HG03097 (cell line): ENCODE measurements around the gene SCN3A.

ENCODE experiments used
- ATAC-seq: cut with Tn5 transposase; IDR thresholded peaks from one replicate; pipeline ENCODE4 v1.9.1; 2021; ENCODE audit not compliant: unreplicated experiment, low FRiP score

SCN3A gene

DNA sequence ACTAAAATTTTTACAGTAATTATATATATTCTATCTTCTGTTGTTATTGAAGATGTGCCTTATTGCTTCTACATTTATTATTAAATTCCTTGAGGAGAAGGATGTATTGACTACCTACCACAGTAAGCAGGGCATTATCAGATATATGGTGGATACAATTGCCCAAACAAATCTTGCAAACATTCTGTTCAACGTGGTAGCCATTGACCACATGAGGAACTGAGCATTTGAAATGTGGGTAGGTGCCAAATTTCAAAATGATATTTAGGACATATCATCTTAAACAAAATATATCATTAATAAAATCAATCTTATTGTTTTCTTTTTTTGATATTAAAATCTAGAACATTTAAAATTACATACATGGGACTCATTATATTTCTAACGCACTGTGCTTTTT, 11.1 kb downstream of the SCN3A start:
- ATAC-seq: no peak

DNA sequence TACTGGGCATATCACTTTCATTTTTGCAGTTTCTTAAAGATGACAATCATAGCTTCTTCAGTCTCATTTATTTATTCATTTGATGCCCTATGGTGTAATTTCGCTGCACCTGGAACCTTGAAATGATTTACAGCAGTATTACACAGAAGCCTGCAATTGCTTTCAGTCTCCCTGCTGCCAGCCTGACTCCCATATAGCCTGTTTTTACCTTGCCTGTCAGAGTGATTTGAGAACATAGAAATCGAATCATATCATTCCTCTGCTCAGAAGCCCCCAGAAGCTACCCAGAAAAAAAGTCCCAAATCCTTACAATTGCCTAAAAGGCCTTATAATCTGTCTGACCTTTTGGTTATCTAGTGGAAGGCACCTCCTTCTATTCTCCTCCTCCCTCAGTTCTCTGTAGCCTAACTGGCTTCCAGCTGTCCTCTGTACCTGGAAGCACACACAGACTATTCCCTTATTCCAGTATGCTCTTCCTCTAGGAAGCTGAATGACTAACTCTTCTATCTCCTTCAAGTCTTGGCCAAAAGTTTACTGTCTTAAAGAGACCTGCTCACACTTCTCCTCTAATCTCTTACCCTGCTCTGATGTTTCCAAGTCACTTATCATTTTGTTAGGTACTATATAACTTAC, 12.6 kb downstream of the SCN3A start:
- ATAC-seq: no peak

DNA sequence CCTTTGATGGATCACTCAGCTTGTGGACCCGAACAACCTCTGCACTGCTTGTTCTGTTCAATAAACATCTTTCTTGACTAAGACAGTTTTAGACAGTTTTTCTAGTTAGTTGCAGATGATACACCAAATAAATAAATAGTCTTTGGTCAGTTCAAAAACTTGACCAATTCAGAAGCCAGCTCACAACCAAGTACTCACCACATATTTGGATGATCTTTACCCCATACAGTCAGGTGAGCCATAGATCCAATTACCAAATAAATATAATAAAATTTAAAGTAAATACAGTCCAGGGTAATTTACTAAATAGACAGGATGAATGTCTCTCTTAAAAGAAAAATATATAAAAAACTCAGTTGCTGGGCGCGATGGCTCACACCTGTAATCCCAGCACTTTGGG, 18.2 kb downstream of the SCN3A start:
- no peak for ATAC-seq

DNA sequence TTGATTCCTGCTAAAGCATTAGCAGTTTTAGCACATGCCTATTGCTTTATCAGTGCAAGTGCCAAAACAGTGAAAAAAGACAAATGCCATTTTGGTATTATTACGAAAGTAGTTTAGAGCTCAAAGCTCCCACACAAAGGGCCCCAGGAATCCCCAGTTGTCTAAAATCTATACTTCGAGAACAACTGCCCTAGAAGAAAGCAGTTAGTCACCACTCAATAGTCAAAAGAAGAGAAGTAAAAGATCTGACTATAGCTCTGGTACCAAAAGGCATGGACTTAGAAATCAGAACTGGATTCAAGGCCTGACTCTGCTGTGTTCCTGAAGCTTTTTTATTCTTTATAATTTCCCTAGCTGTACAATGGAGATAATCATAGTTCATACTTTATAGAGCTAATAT, 21.8 kb downstream of the SCN3A start:
- no peak for ATAC-seq

DNA sequence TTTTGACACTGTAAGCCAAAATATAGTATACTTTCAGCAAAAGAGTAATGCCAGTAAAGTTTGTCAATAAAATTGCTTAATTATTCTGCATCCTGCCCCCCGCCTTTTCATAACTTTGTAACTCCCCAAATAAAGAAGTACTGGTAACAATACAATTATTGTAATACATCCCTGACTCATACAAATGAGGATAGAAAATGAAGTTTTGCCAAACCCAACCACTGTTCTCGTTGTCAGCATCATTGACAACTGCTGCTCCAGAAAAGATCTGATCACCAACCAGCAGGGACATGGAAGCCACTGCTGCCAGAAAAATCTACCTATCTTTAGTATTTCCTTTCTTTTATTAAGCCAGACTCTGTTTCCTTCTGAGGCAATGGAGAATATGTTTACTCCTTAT, 27.1 kb downstream of the SCN3A start:
- no peak for ATAC-seq

DNA sequence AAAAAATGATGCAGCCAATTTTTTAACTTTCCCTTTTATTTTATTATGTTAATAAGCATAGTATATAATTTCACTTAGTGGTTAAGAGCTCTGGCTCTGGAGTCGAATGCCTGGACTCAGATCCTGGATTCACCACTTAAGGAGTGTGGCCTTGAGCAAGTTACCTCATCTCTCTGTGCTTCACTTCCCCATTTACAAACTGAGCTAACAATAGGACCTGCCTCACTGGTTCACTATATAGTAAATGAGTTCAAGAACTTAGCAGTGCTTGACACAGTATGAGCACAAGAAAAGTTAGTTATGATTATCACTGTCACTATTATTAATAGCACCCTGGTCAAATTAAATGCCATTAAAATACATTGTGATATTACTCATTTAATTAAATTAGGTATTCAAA, 30.6 kb downstream of the SCN3A start:
- ATAC-seq: no peak

DNA sequence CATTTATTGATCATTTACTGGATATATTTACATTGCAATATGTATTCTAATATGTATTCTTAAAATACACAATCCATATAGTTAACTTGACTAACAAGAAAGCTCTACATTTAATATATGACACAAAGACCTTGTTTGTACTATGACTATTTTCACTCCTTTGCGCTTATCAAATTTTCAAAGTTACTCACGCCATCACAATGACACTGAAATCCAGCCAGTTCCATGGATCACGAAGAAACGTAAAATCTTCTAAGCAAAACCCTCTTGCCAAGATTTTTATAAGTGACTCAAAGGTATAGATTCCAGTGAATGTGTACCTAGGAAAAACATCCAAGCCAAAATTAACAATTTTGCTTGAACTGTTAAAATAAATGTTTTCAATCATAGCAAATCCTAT, 39.6 kb downstream of the SCN3A start:
- no peak for ATAC-seq

DNA sequence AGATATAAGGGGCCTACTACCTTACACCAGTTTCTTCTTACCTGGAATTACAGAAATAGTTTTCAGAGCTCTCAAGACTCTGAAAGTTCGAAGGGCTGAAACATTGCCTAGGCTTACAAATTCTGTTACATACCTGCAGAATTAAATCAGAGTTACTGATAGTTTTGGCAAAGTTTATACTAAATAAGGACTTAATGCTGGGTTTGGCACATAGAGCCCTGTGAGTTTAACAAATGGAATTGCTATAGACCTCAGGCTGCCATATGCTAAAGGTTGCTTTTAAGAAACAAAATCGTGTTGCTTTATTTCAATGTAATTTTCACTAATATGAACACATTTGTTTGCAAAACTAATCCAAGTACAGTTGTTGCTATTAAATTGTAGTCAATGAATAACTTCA, 40.1 kb downstream of the SCN3A start:
- ATAC-seq: no peak

DNA sequence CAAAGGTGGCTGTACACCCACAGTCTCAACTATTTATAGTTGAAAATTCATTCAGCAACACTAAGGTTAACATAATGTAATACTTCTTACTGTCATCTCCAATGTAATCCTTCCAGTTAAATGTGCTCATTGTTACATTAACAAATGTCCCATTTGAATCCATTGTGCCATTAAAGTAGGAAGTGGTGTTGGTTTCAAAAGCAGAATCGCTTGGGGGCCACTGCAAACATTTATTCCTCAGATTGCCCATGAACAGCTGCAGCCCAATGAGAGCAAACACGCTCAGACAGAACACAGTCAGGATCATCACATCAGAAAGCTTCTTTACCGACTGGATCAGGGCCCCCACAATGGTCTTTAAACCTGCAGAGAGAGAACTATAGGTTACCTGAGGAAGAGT, 41.4 kb downstream of the SCN3A start:
- no peak for ATAC-seq

DNA sequence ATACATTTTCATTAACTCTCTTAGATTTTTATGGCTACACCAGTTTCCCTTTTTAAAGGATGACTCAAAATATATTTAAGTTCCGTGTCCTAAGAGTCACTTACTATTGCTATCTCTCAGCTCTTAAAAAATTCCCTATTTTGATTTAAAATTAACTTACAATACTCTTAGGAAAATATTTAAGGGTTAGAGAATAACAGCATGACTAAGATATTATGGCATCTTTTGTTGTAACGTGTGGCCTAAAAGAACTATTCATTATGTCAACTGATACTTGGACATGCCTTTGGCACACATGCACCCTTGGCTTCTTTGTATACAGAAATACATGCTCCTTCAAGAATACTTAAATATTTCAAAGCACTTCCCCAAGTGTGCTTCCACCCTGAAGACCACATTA, 42.3 kb downstream of the SCN3A start:
- no peak for ATAC-seq

DNA sequence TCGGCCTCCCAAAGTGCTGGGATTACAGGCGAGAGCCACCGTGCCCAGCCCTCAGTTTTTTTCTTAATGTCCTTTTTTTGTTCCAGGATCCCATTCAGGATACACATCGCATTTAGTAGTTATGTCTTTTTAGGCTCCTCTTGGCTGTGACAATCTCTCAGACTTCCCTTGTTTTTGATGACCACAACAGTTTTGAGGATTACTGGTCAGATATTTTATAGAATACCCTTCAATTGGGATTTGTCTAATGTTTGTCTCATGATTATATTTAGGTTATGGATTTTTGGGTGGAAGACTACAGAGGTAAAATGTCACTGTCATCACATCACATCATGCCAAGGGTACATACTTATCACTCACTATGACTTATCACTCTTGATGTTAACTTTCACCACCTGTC, 46.7 kb downstream of the SCN3A start:
- no peak for ATAC-seq

DNA sequence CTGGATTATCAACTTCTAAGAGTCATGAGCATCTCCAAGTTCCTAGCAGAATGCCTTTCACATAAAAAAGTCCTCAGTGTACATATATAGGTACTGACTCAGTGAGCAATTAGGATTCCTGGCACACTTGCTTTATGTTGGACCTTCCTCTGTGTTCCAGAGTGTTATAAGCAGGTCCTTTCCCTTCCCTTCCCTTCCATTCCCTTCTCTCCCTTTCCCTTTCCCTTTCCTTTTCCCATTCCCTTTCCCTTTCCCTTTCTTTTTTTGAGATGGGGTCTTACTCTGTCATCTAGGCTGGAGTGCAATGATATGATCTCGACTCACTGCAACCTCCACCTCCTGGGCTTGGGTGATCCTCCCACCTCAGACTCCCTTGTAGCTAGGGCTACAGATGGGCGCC, 48.7 kb downstream of the SCN3A start:
- no peak for ATAC-seq

DNA sequence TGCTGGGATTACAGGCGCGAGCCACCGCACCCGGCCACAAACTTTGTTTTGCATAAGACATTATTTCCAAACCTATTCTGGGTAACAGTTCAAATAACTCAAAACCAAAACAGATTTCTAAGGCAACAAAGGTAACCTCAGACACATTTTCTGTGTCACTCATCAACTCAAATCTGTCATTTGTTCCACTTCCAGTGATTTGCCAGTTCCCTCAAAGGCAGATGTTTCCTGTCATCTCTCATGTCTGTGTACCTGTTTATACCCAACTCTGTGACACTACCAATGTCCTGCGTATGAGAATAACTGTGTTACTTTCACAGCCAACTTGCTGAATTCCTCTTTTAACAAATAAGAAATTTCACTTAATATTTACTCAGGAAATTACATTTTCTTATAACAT, 54.4 kb downstream of the SCN3A start:
- peak; percentile 76 for ATAC-seq

DNA sequence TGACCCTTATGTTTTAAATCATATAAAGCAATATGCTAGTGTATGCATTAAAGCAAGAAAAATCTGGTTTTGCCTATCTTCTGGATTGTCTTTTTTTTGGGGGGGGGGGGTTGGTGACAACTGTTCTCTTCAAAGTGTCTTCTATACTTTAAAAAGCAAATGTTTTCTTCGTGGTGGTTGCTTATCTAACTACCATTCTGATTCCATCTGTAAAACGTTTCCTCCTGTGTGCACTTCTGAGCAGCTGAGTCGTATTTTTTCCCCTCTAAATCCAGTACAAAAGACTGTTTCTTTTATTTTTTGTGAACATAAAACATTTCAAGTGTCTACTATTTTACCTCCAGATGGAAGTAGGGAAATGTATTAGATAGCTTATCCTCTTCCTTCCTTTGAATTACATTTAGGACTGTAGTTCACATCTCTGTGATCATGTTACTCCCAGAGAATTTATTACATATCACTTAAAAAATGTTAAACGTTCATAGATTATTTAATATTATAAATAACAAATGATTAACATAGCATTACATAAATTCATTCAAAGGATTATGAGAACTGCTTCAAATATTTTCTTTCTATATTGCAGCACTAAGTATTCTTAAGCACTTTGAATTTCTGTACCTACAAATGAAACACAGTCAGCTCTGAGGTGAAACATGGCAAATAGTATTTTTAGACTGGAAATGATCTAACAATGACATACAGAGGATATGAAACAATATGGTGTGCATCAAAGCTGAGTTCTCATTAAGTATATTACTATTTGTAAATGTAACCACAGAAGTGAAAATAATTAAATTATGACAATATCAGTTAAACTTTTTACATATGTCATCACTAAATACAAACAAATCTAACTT, 56.4 kb downstream of the SCN3A start:
- no peak for ATAC-seq

DNA sequence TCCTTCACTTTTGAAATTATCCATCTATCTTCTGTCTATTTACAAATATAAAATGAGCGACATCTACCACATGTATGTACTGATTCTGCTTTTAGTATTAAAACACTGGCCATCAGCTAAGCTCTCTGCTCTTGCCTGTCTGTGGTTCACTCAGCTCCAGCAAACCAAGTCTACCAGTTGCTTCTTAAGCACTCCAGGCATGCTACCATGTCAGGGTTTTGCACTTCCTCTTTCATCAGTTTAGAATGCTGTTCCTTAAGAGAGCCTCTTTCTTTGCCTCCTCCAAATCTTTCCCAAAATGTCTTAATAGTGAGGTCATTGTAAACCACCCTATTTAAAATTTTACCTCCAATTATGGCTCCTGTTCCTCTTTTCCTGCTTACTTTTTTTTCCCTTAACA, 59.5 kb downstream of the SCN3A start:
- no peak for ATAC-seq

DNA sequence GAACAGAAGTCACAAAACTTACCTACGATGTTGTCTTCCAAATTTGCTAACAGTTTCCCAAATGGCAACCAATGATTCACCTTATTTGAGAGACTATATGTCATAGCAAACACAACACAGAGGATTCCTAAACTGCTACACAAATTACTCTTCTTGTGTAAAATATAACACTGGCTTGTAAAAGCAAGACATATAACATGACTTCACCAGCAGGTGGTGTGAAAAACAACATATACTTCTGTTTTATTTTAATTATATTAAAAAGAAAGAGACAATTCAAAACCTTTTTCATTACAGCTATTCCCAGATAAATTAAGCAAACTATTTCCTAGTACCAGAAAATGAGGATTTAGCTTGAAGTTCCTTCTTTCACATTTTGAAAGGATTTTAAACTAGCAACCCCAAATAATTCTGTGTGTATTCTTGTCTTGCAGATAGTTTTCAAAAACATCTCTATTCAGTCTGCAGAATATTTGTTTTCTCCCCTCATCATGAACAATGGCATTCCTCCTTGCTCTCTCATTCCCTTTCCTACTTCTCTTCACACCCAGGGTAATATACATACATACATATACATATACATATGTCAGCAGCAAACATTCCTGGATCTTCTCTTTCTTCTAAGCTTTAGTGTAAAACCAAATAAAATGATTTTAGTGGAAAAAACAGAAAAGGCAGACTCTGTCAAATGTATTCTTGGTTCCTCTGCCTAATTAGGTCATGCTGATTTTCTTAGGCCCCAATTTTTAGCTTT, 62.1 kb downstream of the SCN3A start:
- ATAC-seq: no peak

DNA sequence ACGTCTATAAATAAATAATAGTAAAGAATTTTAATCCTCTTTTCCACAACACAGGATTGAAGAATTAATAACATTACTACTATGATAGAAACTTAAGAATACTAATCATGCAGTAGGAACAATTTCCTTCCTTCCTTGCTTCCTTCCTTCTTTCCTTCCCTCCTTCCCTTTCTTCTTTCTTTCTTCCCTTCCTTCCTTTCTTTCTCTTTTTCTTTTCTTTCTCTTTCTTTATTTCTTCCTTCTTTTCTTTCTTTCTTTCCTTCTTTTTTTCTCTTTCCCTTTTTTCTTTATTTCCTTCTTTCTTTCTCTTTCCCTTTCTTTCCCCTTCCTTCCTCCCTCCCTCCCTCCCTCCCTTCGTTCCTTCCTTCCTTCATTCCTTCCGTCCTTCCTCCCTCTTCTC, 77.6 kb downstream of the SCN3A start:
- ATAC-seq: no peak

DNA sequence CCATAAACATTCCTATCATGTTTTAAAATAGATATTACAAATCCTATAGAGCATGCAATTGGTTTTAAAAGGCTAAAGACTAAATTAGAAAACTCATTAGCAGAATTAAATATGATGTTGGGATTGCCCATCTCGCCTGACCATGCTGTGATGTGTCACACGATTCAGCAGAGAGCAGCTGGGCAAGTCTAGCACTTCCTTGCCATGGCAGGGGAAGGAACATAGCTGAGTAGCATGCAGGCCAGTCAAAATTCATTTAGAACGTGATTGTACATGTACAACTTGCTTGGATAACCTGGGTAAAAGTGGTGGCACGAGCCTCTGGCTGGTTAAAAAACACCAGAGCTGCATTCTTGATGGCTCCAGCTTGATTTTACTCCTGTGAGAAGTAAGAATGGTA, 81.3 kb downstream of the SCN3A start:
- ATAC-seq: no peak

DNA sequence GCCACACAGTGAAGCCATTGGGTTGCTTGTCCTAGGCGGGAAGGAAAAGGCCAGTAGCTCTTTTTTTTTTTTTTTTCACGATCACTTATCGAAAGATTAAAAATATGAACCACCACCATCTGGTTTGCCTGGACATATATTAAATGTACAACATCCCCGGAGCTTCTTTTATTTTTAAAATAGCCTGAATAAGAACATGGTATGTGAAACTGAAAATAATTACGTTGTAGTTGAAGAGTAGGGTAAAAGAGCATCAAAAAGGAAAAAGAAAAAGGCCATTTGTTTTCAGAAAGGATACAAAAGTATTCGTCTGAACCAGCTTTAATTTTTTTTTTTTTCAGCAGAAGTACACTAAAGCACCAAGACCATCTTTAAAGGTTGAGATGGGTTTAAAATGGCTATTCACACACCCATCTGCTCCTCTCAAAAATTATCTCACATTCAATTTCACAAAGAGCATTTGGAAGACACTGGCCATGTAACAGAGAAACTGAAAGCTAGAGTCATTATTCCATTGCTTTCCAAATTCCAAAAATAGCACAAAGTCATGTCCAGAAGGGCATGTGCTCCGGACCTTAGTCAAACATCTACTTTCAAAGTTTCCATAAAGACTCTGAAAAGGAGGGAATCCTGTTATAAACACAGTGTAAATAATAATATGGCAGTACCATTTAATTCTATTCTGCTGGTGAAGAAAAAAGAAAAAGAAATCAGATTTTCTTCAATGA, 82.9 kb downstream of the SCN3A start:
- no peak for ATAC-seq

DNA sequence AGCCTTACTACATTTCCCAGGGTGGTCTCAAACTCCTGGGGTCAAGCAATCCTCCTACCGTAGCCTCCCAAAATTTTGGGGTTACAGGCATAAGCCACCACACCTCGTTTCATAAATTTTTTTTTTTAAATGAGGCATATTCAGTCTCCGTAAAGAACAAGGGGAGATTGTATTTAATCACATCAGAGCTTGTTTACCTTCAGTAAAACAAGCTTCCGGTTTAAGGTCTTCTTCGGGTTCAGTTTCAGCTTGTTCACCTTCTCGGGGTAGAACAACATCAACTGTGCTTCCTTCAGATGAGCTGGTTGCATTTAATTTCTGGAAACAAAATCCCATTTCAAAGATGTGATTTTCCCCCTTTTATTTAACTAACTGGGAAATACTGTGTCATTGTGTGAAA, 88.6 kb downstream of the SCN3A start:
- no peak for ATAC-seq

DNA sequence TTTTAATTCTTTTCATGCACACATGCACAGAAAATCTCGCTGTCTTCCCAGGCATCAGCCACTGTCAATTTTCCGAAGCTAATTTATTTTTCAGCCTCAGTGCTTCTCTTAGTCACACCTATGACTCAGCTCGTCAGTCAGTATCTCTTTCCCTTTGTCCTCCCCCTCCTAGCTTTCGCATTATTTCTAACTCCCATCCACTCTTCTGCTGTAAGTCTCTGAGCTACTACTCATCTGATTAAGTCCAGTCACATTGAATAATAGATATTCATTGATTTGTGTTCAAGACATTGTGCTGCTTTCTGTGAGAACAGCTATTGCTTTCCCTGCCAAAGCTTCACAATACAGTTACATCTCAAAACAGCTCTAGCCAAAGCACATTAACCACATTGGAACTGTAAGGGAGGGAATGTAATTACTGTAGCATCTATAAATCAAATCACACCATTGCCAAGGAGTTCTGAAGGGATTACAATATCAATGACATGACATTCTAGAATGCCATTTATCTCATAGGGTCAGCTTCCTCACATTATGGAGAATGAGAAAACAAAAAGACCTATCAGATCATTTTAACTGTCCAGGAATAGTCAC, 89.4 kb downstream of the SCN3A start:
- ATAC-seq: no peak
